WTC11 (cell line): Measurements from ENCODE around the gene INF2. TPM values are rescaled to one million over a fixed set of nuclear protein-coding genes. Genes with fewer than 3 reads are reported as not detected.

ENCODE experiments used
- ATAC-seq: fragments of 200-7000 bp; cut with Tn5 transposase; 2 replicates; pipeline ENCODE4 v1.10.0; 2021; ENCODE audit warnings: mild to moderate bottlenecking, moderate library complexity
- CTCF ChIA-PET: fragments of 300-600 bp; sonication (Branson Sonifier 250); formaldehyde crosslinking; loops from one replicate; lab custom pipeline; 2021; ENCODE audit warnings: antibody characterized with exemption; lab: Charles Lee
- POLR2A ChIA-PET: fragments of 350-600 bp; sonication (Branson Sonifier 250); formaldehyde crosslinking; loops from one replicate; lab custom pipeline; 2021; ENCODE audit warnings: antibody characterized with exemption; lab: Charles Lee
- DNase-seq: peaks from one replicate; pipeline ENCODE4 v3.0.0; 2021; ENCODE audit warnings: low spot score
- H3K27ac Mint-ChIP-seq: 2 replicates; pipeline ENCODE4 v1.8.0; 2021; ENCODE audit warnings: mixed read lengths
- H3K27me3 Mint-ChIP-seq: 2 replicates; pipeline ENCODE4 v1.8.0; 2021; ENCODE audit warnings: low read depth, mild to moderate bottlenecking, moderate library complexity, mixed read lengths
- H3K36me3 Mint-ChIP-seq: 2 replicates; pipeline ENCODE4 v1.8.0; 2021; ENCODE audit warnings: mixed read lengths
- H3K4me1 Mint-ChIP-seq: 2 replicates; pipeline ENCODE4 v1.8.0; 2022; ENCODE audit warnings: mixed read lengths
- H3K4me3 Mint-ChIP-seq: 2 replicates; pipeline ENCODE4 v1.8.0; 2021; ENCODE audit warnings: mild to moderate bottlenecking, moderate library complexity, mixed read lengths
- H3K9me3 Mint-ChIP-seq: 2 replicates; pipeline ENCODE4 v1.8.0; 2021; ENCODE audit warnings: mixed read lengths
- CBFB ChIP-seq: sonication (generic); formaldehyde crosslinking; IDR thresholded peaks from 2 replicates; pipeline ENCODE4 v1.8.1; 2022; ENCODE audit warnings: mild to moderate bottlenecking, low read depth, missing genetic modification reagents
- CREM ChIP-seq: sonication (generic); formaldehyde crosslinking; IDR thresholded peaks from 2 replicates; pipeline ENCODE4 v1.8.1; 2022; ENCODE audit warnings: mild to moderate bottlenecking, missing genetic modification reagents, moderate library complexity
- EMX1 ChIP-seq: fragments of 250-450 bp; sonication (Bioruptor Pico); IDR thresholded peaks from 2 replicates; pipeline ENCODE4 v1.8.0; 2021; ENCODE audit warnings: mild to moderate bottlenecking
- ETV6 ChIP-seq: sonication (generic); formaldehyde crosslinking; IDR thresholded peaks from 2 replicates; pipeline ENCODE4 v1.8.1; 2022; ENCODE audit warnings: mild to moderate bottlenecking, missing genetic modification reagents
- GRHL2 ChIP-seq: fragments of 250-450 bp; sonication (Bioruptor Pico); IDR thresholded peaks from 2 replicates; pipeline ENCODE4 v1.8.0; 2022; ENCODE audit warnings: mild to moderate bottlenecking, moderate library complexity; ENCODE audit not compliant: insufficient replicate concordance, severe bottlenecking
- GTF2I ChIP-seq: fragments of 250-450 bp; sonication (Bioruptor Pico); conservative IDR thresholded peaks from 2 replicates; pipeline ENCODE4 v1.4.0; 2021; ENCODE audit warnings: mild to moderate bottlenecking
- JAZF1 ChIP-seq: fragments of 250-450 bp; sonication (Bioruptor Pico); IDR thresholded peaks from 2 replicates; pipeline ENCODE4 v1.9.0; 2021; ENCODE audit warnings: moderate library complexity, mild to moderate bottlenecking, inconsistent platforms
- NFE2L1 ChIP-seq: sonication (generic); formaldehyde crosslinking; IDR thresholded peaks from 2 replicates; pipeline ENCODE4 v1.8.1; 2023; ENCODE audit warnings: missing genetic modification reagents
- SOX15 ChIP-seq: fragments of 250-450 bp; sonication (Bioruptor Pico); IDR thresholded peaks from 2 replicates; pipeline ENCODE4 v1.9.0; 2021; ENCODE audit warnings: mild to moderate bottlenecking
- ZBTB21 ChIP-seq: sonication (generic); formaldehyde crosslinking; IDR thresholded peaks from 2 replicates; pipeline ENCODE4 v1.8.1; 2023; ENCODE audit warnings: mild to moderate bottlenecking, missing genetic modification reagents, borderline replicate concordance
- ZNF317 ChIP-seq: sonication (generic); formaldehyde crosslinking; IDR thresholded peaks from 2 replicates; pipeline ENCODE4 v1.8.1; 2023; ENCODE audit warnings: low read depth, mild to moderate bottlenecking, moderate library complexity, missing genetic modification reagents, borderline replicate concordance
- ZNF671 ChIP-seq: fragments of 250-450 bp; sonication (Bioruptor Pico); IDR thresholded peaks from 2 replicates; pipeline ENCODE4 v1.8.0; 2021; ENCODE audit warnings: mild to moderate bottlenecking
- total RNA-seq: library from RNA; stranded (reverse); gene quantifications from 3 replicates; pipeline ENCODE4 v1.2.3, GENCODE V29; 2021
- TF ChIP-seq, protein P1 (sequence below): sonication (generic); formaldehyde crosslinking; IDR thresholded peaks from 2 replicates; pipeline ENCODE4 v1.8.0; 2022; ENCODE audit warnings: mild to moderate bottlenecking, missing genetic modification reagents
- TF ChIP-seq, protein P2 (sequence below): sonication (generic); formaldehyde crosslinking; IDR thresholded peaks from 2 replicates; pipeline ENCODE4 v1.8.0; 2022; ENCODE audit warnings: mild to moderate bottlenecking, missing genetic modification reagents
- TF ChIP-seq, protein P3 (sequence below): sonication (generic); formaldehyde crosslinking; IDR thresholded peaks from 2 replicates; pipeline ENCODE4 v1.8.1; 2022; ENCODE audit warnings: low read depth, missing genetic modification reagents, borderline replicate concordance
- TF ChIP-seq, protein P4 (sequence below): sonication (generic); formaldehyde crosslinking; IDR thresholded peaks from 2 replicates; pipeline ENCODE4 v1.8.1; 2023; ENCODE audit warnings: mild to moderate bottlenecking, missing genetic modification reagents
- TF ChIP-seq, protein P5 (sequence below): sonication (generic); formaldehyde crosslinking; IDR thresholded peaks from 2 replicates; pipeline ENCODE4 v1.8.0; 2022; ENCODE audit warnings: mild to moderate bottlenecking, missing genetic modification reagents
- TF ChIP-seq, protein P6 (sequence below): fragments of 200-600 bp; IDR thresholded peaks from 2 replicates; pipeline ENCODE4 v1.8.0; 2022; ENCODE audit warnings: antibody characterized with exemption

INF2 gene
- total RNA-seq, 1 experiment from 2014 or later = 82.4 TPM

DNA sequence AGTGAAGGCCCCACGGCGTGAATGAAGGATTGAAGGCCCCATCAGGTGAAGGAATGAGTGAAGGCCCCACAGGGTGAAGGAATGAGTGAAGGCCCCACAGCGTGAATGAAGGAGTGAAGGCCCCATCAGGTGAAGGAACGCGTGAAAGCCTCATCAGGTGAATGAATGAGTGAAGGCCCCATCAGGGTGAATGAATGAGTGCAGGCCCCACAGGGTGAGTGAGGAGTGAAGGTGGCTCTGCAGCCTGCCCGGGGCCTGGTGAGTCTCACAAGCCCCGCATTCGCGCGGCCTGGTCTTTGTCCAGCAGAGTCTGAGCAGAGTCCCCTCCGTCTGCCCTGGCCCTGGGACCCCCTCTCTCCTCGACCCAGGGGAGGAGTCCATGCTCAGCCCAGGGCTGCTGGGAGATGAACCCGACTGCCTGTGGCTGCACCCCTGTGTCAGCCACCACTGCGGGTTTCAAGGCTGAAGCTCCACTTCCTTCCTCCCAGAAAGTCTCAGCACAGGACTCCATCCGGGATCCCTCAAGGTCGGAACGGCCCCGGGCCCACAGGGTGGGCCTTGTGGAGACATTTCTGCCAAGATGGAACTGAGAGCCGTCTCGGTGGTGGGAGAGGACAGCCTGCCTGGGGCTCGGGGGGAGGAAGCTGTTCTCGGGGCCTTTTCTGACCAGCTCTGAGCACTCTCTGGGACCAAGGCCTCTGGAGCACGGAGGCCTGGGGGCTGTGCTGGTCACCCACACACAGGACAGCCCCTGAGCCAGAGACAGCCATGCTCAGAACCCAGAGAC is 47.5 kb upstream of the INF2 start (continued):
- TF ChIP-seq NFE2L1 (CRISPR knock-in tag) = no peak
- TF ChIP-seq, protein P1, sequence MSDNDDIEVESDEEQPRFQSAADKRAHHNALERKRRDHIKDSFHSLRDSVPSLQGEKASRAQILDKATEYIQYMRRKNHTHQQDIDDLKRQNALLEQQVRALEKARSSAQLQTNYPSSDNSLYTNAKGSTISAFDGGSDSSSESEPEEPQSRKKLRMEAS (CRISPR knock-in tag) = no peak

DNA sequence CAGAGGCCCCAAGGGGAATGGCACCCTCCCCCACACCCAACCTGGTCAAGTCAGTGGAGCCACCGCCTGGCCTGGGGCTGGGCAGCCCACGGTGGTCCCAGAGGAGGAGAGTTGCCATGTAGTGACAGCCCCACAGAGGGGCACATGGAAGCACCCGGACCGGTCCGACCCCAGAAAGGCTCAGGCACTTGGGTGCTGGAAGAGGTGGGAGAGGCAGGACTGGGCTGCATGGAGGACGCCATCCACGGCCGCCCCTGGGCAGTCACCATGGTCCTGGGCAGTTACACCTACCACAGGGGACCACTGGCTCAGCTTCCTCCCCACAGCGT is 46.9 kb upstream of the INF2 start:
- no peak overlapping the region for H3K4me3 Mint-ChIP-seq
- no peak for DNase-seq

DNA sequence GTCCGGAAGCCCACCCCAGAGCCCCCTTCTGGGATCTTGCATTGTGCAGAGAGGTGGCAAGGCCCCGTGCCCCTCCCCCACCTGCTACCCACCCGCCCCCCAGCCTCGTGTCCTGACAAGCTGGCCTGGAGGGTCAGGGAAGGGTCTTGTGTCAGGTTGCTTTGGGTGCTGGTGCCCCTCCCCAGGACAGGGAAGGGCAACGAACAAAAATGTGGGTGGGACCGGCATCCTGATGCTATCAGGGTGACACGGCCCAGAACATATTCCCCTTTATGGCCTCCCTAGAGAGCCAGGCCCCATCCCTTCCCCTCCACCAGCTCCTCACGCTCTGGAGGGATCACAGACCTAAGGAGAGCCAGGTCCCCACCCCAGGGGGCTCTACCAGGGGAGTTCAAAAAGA is 46.1 kb upstream of the INF2 start:
- ATAC-seq = no peak
- POLR2A ChIA-PET = no interaction called here

More for the DNA sequence above, 46.9 kb upstream of the INF2 start:
- Mint-ChIP-seq H3K27ac (no peak overlapping the region), H3K27me3 (peaks cover 4% of the 10 kb centered on the region), H3K9me3 (peaks cover 17% of the 10 kb centered on the region), H3K36me3 (peaks cover 11% of the 10 kb centered on the region), H3K4me1 (peaks cover 13% of the 10 kb centered on the region)
- no peak for TF ChIP-seq GRHL2 (CRISPR knock-in tag)
- TF ChIP-seq, protein P2, sequence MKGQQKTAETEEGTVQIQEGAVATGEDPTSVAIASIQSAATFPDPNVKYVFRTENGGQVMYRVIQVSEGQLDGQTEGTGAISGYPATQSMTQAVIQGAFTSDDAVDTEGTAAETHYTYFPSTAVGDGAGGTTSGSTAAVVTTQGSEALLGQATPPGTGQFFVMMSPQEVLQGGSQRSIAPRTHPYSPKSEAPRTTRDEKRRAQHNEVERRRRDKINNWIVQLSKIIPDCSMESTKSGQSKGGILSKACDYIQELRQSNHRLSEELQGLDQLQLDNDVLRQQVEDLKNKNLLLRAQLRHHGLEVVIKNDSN (CRISPR knock-in tag) = no peak
- TF ChIP-seq, protein P3, sequence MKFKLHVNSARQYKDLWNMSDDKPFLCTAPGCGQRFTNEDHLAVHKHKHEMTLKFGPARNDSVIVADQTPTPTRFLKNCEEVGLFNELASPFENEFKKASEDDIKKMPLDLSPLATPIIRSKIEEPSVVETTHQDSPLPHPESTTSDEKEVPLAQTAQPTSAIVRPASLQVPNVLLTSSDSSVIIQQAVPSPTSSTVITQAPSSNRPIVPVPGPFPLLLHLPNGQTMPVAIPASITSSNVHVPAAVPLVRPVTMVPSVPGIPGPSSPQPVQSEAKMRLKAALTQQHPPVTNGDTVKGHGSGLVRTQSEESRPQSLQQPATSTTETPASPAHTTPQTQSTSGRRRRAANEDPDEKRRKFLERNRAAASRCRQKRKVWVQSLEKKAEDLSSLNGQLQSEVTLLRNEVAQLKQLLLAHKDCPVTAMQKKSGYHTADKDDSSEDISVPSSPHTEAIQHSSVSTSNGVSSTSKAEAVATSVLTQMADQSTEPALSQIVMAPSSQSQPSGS (CRISPR knock-in tag) = no peak
- TF ChIP-seq, protein P4, sequence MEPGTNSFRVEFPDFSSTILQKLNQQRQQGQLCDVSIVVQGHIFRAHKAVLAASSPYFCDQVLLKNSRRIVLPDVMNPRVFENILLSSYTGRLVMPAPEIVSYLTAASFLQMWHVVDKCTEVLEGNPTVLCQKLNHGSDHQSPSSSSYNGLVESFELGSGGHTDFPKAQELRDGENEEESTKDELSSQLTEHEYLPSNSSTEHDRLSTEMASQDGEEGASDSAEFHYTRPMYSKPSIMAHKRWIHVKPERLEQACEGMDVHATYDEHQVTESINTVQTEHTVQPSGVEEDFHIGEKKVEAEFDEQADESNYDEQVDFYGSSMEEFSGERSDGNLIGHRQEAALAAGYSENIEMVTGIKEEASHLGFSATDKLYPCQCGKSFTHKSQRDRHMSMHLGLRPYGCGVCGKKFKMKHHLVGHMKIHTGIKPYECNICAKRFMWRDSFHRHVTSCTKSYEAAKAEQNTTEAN = no peak
- no peak for TF ChIP-seq ETV6 (CRISPR knock-in tag)
- TF ChIP-seq, protein P1 (CRISPR knock-in tag) = no peak
- TF ChIP-seq ZBTB21 (CRISPR knock-in tag) = no peak
- POLR2A ChIA-PET = no interaction called here
- ATAC-seq = no peak
- CTCF ChIA-PET = interaction anchor here (0.9 to 1.9 kb wide), 3 partner anchors 48 to 184 kb away, joined by 3 to 4 read pairs (median 3); no protein-coding TSS in a partner anchor

More for the DNA sequence above, 46.1 kb upstream of the INF2 start:
- TF ChIP-seq JAZF1 (CRISPR knock-in tag) (no peak), CBFB (no peak), GTF2I (no peak), EMX1 (CRISPR knock-in tag) (no peak), CREM (CRISPR knock-in tag) (no peak), SOX15 (CRISPR knock-in tag) (no peak), ZNF317 (no peak), ZNF671 (CRISPR knock-in tag) (no peak)
- TF ChIP-seq, protein P5, sequence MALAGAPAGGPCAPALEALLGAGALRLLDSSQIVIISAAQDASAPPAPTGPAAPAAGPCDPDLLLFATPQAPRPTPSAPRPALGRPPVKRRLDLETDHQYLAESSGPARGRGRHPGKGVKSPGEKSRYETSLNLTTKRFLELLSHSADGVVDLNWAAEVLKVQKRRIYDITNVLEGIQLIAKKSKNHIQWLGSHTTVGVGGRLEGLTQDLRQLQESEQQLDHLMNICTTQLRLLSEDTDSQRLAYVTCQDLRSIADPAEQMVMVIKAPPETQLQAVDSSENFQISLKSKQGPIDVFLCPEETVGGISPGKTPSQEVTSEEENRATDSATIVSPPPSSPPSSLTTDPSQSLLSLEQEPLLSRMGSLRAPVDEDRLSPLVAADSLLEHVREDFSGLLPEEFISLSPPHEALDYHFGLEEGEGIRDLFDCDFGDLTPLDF (CRISPR knock-in tag) = no peak
- TF ChIP-seq, protein P4 = no peak
- TF ChIP-seq, protein P6, sequence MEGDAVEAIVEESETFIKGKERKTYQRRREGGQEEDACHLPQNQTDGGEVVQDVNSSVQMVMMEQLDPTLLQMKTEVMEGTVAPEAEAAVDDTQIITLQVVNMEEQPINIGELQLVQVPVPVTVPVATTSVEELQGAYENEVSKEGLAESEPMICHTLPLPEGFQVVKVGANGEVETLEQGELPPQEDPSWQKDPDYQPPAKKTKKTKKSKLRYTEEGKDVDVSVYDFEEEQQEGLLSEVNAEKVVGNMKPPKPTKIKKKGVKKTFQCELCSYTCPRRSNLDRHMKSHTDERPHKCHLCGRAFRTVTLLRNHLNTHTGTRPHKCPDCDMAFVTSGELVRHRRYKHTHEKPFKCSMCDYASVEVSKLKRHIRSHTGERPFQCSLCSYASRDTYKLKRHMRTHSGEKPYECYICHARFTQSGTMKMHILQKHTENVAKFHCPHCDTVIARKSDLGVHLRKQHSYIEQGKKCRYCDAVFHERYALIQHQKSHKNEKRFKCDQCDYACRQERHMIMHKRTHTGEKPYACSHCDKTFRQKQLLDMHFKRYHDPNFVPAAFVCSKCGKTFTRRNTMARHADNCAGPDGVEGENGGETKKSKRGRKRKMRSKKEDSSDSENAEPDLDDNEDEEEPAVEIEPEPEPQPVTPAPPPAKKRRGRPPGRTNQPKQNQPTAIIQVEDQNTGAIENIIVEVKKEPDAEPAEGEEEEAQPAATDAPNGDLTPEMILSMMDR = no peak
- Mint-ChIP-seq H3K4me1 (peaks cover 13% of the 10 kb centered on the region), H3K27ac (no peak overlapping the region), H3K27me3 (peaks cover 4% of the 10 kb centered on the region), H3K36me3 (peaks cover 11% of the 10 kb centered on the region), H3K9me3 (peaks cover 17% of the 10 kb centered on the region), H3K4me3 (no peak overlapping the region)
- no peak for DNase-seq
- CTCF ChIA-PET = interaction anchor here (0.5 to 1.2 kb wide), 4 partner anchors 63 to 394 kb away, joined by 3 read pairs; no protein-coding TSS in a partner anchor
